ENCODE results near the gene CEP152. TPM values are rescaled to one million over a fixed set of nuclear protein-coding genes. Genes with fewer than 3 reads are reported as not detected.

CEP152 gene
- total RNA-seq, 5 donors from 2014 or later (not counting 1 experiment from before 2014, with no cell fraction given) = 6.6 to 11.4 (median 10.3) TPM

Other genes with a start within 250 kb of the CEP152 start
- gene FBN1, start 165.4 kb downstream of the CEP152 start, total RNA-seq = 1 to 10 TPM in 1 of 5 donors, under 1 TPM in 4; 0.28 to 1.2 (median 0.79) TPM
- 10 to 100 TPM; 43.4 to 82.0 (median 74.4) TPM for gene EID1, start 67.1 kb upstream of the CEP152 start, total RNA-seq
- gene SHC4, start 152.8 kb upstream of the CEP152 start, total RNA-seq = under 1 TPM; 0.13 to 0.88 (median 0.19) TPM
- gene SECISBP2L, start 235.4 kb upstream of the CEP152 start, total RNA-seq = 10 to 100 TPM; 46.8 to 62.5 (median 48.7) TPM

All from T-cell (primary cell).